GM18520 (cell line): ENCODE results near the gene KLF5.
"Not testable (repeated sequence)": the region's sequence is repeated elsewhere in the genome, so short reads cannot be mapped to it uniquely, and the experiment has no call there.

Experiments used
- ATAC-seq: cut with Tn5 transposase; IDR thresholded peaks from one replicate; pipeline ENCODE4 v1.9.1; 2021; ENCODE audit not compliant: unreplicated experiment

The KLF5 gene

DNA sequence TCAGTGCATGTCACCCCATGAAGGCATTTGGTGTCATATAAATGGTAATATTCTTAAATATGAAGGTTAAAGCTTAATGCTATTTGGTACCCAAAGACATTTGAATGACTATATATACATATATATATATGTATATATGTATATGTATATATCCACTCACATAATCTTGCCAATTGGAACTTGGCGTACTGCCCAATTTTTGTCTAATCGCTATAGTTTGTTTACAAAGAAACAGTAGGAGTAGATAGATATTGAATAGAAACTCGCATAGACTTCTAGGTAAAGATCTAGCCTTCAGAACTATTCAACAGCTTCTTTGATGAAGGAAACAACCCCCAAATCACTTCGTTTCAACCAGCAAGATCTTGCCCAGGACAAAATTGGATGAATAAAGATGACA lies 24.1 kb downstream of the KLF5 start:
- ATAC-seq = no peak

DNA sequence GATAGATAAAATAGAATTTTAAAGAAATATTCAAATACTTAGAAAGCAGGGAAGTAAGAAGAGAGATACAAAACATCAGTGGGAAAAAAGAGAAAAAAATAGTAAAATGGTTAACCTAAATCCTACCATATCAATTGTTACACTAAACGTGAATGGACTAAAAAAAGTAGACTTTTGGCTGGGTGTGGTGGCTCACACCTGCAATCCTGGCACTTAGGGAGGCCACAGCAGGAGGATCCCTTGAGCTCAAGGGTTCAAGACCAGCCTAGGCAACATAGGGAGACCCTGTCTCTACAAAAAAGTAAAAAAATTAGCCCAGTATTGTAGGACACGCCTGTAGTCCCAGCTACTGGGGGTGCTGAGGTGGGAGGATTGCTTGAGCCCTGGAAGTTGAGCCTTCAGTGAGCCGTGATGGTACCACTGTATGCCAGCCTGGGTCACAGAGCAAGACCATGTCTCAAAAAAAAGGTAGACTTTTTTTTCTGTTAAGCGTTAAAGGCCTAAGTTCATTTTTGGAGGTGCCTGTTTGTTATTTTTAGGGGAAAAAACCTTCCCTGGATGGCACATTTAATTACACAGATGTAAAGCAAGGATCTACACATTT lies 29.6 kb downstream of the KLF5 start:
- ATAC-seq = no peak

DNA sequence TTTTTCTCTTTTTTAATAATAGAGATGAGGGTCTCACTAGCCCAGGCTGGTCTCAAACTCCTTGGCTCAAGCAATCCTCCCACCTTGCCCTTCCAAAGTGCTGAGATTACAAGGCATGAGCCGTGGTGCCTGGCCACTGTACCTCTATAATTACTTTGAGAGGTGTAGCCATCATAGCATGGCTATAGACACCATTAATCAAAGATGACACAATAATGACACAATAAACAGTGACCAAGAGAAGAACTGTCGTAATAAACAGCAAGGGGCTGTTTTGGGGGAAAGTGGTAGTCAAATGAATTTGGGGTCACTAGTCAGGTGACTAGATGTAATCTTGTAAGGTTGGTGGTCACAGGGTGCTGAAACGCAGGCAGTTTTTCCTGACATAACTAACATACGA lies 30.4 kb downstream of the KLF5 start:
- ATAC-seq = no peak

DNA sequence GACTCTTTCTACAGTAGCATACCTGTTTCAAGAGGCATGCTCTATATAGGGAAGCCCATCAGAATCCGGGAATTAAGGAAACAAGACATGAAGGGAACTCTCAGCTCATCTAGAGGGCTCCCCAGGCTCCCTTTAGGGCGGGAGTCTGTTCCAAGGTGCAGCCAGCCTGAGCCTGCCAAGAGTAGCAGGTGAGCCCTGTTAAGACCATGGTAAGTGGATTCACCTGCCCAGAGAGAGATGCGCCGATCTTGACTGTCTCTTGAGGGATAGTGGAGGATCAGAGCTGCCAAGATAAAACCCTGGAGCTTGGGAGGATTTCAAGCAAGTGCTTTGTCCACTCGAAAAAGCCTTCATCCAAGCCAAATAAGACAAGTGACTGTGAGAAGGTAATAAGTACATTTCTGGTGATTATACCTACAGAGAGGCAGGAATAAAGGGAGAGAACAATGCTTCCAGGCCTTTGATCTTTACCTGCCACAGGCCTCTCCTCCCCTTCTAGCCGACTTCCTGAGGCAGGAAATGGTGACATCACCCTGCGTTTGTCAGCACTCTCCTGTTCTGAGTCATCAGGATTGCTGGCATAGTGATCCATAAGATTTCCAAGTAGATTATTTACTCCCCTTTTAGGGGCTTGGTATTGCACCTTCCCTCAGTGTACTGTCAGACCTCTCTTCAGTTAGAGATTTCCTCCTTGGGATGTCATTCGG lies 31.5 kb downstream of the KLF5 start:
- no peak for ATAC-seq

DNA sequence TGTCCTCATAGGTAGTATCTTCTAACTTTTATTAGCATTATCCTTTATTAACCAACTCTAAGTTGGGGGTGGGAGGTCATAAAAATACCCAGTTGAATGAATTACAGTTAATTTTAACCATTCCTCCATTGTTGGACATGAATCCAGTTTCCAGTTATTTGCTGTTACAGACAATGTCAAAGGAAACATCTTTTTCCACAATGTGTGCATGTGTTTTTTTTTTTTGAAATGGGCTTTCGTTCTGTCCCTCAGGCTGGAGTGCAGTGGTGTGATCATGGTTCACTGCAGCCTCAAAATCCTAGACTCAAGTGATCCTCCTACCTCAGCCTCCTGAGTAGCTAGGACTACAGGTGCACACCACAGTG lies 32.0 kb downstream of the KLF5 start:
- no peak for ATAC-seq

DNA sequence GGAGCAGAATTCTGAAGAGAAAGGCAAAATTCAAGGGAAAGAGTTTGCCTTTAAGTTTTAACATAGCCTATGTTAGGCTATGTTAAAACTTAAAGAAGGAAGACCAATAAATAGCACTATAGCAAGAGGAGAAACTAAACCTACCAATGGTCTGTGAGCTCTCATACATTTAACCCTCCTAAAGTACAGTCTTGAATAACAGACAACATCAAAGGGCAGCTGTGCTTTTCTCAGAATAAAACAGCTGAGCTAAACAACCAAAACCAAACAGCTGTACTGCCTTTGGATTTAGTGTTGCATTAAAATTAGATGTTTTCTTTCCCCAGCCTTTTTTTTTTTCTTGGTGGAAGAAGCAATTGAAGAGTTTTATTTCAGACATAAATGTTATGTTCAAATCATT lies 34.0 kb downstream of the KLF5 start:
- no peak for ATAC-seq

DNA sequence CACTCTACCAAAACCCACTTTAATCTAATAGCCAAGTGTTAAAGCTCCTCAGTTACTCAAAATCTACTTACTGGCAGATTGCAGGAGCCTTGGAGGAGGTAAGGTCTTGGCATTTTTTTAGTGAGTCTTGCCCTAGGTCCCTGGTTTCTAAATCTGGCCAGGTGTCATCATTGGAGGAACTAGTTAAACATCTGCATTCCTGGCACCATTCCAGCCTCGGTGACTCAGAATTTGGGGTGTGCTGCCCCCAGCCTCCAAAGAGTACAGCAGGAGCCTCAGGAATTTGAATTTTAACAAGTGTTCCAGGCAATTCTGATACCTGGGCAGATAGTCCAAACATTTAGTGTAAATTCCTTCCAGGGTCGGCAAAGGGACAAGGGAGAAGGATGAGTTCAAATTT lies 37.4 kb downstream of the KLF5 start:
- ATAC-seq = no peak

DNA sequence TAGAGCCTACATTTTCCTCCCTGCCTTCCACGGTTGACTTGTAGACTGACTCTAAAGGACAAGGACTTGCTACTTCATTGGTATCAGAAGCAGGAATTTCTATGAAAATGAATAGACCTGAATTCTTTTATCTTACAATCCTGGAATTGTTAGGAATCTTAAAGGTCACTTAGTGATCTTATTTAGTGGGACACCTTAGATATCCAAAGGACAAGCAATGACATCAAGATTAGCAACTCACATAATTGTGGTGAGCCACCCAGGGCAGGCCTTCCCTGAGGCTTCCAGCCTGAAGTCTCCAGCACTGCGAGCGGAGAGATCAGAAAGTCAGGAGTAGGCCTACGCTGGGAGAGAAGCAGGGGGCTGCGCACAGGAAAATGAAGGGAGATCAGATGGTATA lies 37.8 kb downstream of the KLF5 start:
- no peak for ATAC-seq

DNA sequence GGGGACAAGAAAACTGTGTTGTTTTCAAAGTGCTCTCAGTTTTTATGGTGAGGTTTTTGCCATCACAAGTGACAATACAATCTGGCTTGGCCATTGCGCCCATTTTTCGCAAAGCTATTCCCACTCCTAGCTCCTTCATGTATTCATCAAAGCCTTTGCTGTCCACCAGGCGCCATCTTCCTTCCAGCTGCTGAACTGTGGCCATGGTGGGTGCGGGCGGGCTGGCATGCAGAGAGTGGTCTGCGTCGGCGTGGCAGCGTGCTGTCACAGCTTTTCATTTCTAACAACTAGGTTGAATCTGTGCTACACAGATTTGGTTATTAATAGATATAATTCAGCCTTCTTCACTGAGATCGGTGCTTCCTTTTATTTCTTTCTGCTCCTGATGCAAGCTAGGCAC lies 42.0 kb downstream of the KLF5 start:
- ATAC-seq = not testable (repeated sequence)

DNA sequence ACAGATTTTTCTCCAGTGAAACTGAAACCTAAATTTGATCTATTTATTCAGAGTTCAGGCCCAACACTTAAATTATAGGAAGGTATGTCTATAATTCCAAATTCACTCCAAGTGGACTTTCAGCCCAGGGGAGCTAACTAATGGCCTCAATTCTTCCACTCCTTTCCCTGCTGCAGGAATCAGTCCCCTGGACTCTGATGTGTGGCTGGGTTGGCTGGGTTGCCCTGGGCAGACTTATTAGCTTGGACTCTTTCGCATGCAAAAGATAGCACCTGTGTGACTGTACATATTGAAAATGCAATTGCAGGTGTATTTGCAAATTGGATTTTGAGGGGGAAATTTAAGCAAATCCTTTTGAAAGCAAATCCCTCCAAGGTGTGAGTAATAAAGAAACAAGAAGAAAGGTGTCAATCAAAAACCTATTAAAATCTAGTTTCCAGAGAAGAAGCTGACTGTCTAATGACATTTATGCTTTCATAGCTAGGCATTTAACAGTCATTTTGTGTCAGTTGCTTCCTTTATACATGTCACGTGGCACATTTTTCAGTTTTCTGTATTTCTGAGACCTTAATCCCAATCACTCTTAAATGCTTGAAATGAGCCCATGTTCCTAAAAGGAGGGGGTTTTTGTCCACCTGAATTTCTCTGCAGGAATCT lies 42.7 kb downstream of the KLF5 start:
- no peak for ATAC-seq

DNA sequence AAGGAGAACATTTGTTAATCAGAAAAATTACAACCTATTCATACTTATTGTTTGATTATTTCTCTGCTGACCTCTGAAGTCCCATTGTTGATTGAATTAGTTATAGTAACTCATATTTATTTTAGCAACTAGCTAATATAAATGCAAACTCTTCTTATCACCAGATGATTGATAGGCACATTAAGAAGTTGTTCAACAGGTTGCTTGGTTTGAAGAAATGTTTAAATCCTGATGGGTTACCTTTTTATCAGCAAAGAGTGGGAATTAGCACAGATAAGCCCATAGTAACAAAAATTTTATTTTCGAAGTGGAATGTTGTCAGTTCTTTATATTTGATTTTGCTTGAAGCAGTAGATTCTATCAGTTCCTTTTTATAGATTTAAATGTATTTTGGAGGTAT lies 44.4 kb downstream of the KLF5 start:
- ATAC-seq = no peak

DNA sequence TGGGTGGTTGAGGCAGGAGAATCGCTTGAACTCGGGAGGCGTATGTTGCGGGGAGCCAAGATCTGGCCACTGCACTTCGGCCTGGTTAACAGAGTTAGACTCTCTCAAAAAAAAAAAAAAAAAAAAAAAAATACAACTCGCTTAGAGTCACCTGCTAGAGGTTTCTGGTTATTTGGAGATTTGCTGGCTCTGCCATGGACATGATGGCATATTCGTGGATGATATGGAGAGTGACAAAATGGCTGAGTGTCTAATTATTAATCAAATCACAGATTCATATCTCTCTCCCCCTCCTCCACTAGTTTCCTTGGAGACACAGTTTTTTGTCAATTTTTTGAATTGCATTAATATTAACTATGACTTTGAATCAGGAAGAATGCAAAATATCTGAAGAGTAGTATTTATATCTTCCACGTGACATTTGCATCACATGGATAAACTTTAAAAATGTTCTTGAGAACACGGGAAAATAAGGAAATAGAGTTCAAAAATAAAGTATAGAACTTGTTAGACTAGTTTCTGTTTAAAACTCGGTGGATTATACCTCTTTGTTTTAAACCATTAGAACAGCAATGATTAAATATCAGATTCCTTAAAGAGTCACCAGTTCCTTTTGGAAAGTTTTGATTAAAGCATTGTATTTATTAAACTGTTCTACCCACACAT lies 47.8 kb downstream of the KLF5 start:
- ATAC-seq = no peak

DNA sequence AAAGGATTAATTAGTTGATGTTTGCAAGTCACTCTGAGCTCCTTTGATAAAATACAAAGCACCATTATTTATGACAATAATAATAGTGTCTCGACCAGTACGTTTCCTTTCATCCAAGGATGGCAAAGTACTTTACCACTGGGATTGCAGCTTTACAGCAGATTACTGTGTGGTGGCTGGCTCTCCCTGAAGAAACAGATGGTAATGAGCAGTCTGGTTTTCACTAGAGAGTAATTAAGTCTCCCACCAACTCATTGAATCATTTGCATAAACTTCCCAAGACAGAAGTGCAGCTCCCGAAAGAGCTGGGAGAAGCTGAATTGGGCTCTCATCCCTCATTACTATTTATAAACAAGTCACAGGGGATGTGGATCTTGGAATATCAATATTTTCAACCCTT lies 48.7 kb downstream of the KLF5 start:
- ATAC-seq = no peak

DNA sequence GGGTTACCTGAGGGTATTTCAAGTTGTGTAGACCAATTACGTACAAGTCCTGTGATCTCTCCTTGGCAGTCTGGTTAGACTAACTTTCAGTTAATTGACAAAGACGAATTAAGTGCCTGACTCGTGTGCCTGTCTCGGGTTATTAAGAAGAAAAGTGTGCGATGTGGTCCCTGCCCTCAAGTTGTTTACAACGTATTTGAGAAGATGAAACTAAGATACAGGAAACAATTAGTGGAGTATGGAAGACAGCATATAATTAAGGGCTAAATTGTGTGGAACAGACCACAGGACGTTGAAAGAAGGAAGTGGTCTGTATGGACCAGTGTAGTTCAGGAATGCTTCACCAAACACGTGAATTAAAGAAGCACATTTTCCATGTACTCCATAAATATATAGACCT lies 49.2 kb downstream of the KLF5 start:
- no peak for ATAC-seq

DNA sequence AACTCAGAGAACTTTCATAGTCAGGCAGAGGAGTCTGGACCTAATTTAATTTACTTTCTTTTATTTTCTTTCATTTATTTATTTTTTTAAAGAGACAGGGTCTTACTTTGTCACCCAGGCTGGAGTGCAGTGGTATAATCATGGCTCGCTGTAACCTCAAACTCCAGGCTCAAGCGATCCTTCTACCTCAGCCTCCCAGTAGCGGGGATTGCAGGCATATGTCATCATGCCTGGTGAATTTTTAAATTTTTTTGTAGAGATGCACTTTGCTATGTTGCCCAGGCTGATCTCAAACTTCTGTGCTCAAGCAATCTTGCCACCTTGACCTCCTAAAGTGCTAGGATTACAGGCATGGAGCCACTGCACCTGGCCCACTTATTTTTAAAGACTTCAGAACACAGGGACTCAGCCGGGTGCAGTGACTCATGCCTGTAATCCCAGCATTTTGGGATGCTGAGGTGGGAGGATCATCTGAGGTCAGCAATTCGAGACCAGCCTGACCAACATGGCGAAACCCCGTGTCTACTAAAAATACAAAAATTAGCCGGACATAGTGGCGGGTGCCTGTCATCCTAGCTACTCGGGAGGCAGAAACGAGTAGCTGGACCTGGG lies 50.6 kb downstream of the KLF5 start:
- no peak for ATAC-seq

DNA sequence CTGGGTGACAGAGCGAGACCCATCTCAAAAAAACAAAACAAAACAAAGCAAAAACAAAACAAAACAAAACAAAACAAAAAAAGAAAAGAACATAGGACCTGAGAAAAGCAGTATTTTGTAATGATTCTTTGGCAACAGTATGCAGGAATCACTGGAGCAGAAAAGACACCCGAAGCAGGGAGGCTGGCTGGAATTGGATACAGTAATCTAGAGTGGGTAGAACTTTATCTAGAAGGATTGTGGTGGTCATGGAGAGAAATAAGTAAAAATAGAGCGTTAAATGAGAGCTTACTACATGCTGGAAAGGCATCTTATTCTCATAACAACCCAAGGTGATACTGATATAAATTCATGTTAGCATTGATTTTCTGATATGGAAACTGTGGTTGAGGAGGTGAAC lies 51.2 kb downstream of the KLF5 start:
- ATAC-seq = no peak

DNA sequence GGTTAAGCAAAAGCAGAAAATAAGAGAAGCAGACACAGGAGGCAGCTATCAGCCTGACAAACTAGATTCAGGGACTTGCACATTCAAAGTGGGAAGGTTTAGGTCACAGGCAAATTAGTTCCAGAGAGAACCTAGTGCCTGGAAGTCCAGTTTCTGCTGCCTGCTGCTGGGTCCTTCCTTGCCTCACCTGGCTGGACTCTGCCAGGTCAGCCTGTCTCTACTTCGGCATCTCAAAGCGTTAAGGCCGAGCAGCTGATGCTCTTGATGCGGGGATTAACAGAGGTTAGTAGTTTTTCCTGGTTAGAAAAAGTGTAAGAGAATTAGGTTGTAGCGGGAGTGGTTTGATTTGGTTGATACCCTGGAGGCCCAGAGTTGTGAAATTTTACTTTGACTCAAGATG lies 52.0 kb downstream of the KLF5 start:
- no peak for ATAC-seq

DNA sequence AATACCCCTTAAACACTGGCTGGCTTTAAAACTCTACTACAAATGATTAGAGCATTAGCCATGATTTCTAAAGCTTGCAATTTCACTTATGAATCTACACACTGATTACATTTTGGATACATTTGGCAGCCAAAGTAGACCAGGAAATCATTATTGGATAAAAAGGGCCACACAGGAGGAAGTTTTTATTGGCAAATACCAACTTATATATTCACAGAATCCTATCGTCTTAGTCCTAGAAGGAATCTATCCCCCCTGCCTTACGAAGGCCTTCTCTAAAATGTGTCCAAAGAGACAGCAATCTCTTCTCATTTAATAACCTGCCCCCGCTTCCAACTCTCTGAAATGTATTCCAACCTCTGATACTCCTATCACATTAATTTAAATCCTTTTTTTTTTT lies 52.5 kb downstream of the KLF5 start:
- ATAC-seq = no peak

DNA sequence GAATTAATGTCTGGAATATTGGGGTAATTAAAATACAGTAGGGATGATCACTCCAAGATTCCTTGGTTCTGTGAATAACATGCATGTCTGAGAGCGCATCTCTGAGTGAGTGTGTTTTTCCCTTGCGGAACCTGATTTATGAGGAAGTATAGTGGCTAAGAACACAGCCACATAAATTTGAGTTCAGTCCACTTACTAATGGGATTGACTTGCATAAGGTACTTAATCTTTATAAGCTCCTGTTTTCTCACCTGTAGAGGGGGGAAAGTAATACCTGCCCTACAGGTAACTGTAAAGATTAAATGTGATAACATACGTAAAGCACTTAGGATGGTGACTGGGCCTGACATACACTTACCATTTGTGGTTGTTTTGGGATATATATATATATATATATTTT lies 60.8 kb downstream of the KLF5 start:
- ATAC-seq = no peak
